Mucosa of descending colon (tissue), 3 donors: ENCODE measurements around the gene ABCC6. TPM values are rescaled to one million over a fixed set of nuclear protein-coding genes. Genes with fewer than 3 reads are reported as not detected.
"Not testable (repeated sequence)": the region's sequence is repeated elsewhere in the genome, so short reads cannot be mapped to it uniquely, and the experiment has no call there.

Experiments used
- ATAC-seq: fragments of 200-7000 bp; cut with Tn5 transposase; one replicate; pipeline ENCODE4 v1.9.1; 2020; ENCODE audit warnings: mild to moderate bottlenecking, moderate library complexity
- DNase-seq, 3 donors: peaks; one replicate each; pipeline ENCODE4 v3.0.0-alpha.2; 2020
- H3K36me3 ChIP-seq: fragments of 200-600 bp; one replicate; pipeline ENCODE4 v1.8.0; 2021; ENCODE audit warnings: low read depth, mild to moderate bottlenecking
- H3K4me1 ChIP-seq: fragments of 200-600 bp; one replicate; pipeline ENCODE4 v1.8.0; 2021; ENCODE audit warnings: low read depth, mild to moderate bottlenecking
- H3K4me3 ChIP-seq: fragments of 200-600 bp; one replicate; pipeline ENCODE4 v1.8.0; 2021; ENCODE audit warnings: mild to moderate bottlenecking
- H3K9me3 ChIP-seq: fragments of 200-600 bp; one replicate; pipeline ENCODE4 v1.8.0; 2021; ENCODE audit warnings: mild to moderate bottlenecking
- CTCF ChIP-seq: fragments of 200-600 bp; IDR thresholded peaks from one replicate; pipeline ENCODE4 v1.8.0; 2022; ENCODE audit warnings: antibody characterized with exemption, mild to moderate bottlenecking
- intact Hi-C, 2 donors: fragments of 100-400 bp; cut with DNase I in 1 of 2; cut with micrococcal nuclease in 1 of 2; formaldehyde crosslinking; loops; one replicate each; pipeline versions ENCODE4 v1.11.0 to v1.11.1; 2022; cut with DNase I, micrococcal nuclease
- total RNA-seq, 3 donors: library from RNA; stranded (reverse); fragmentation: NEBNext Ultra II Directional in 2 of 3; extraction: Animal tissue kit (Norgen Biotek cat#: 25700) in 2 of 3; gene quantifications; one replicate each; pipeline versions ENCODE4 v1.2.1 to v1.2.4, GENCODE V29; 2021 to 2023
- donor health status: DM: no; HTN: no; CAD: no; lungs with moderate emphysema.
- donor health status: DM: no; HTN: no; CAD: no.
- donor health status: DM: no; HTN: yes; CAD: no.

Gene ABCC6
- total RNA-seq, 3 donors from 2014 or later, result 12.2 to 34.3 (median 26.4) TPM

- intact Hi-C loops, H3K36me3 ChIP-seq, DNase-seq, H3K4me3 ChIP-seq, H3K9me3 ChIP-seq, H3K4me1 ChIP-seq, ATAC-seq: not testable (repeated sequence)
Observed at GRCh38 chr16:16207787-16208334, 15.4 kb downstream of the ABCC6 start.

DNA sequence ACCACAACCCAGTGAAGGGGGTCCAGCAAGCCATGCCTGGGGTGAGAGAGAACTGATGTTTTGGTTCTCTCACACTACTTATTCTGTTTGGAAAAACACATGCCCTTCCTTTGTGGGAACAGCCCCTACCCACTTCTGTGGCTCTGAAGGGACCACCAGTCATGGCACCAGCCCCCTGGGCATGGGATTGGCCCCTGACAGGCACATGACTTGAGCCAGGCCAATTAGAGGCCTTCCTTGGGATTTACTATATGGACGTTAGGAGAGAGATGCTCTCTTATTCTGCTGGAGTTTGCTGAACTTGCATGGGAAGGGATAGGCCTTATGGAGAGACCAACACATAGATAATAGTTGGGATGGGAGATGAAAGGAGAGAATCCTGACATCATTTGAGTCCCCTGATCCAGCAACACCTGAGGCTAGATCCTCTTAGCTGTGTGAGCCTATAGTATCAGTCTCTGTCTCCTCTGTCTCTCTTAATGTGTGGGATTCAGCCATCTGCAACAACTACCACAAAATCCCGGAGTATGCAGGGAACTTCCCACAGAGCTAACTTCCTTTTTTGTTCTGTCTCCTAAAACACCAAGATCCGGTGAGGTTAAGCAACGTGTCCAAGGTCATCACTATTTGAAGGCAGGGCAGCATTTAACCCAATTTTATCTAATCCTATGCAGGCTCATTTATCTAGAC is 16.1 kb downstream of the ABCC6 start:
- intact Hi-C loops, ATAC-seq, H3K4me3 ChIP-seq, H3K36me3 ChIP-seq, DNase-seq, H3K4me1 ChIP-seq, H3K9me3 ChIP-seq: not testable (repeated sequence)

- DNase-seq, H3K4me1 ChIP-seq, intact Hi-C loops, H3K9me3 ChIP-seq, ATAC-seq, H3K36me3 ChIP-seq, H3K4me3 ChIP-seq: not testable (repeated sequence)
Observed at GRCh38 chr16:16205864-16206263, 17.4 kb downstream of the ABCC6 start.

- H3K4me3 ChIP-seq, intact Hi-C loops, DNase-seq, ATAC-seq, H3K9me3 ChIP-seq, H3K4me1 ChIP-seq, H3K36me3 ChIP-seq: not testable (repeated sequence)
Observed at GRCh38 chr16:16204552-16204951, 18.7 kb downstream of the ABCC6 start.

DNA sequence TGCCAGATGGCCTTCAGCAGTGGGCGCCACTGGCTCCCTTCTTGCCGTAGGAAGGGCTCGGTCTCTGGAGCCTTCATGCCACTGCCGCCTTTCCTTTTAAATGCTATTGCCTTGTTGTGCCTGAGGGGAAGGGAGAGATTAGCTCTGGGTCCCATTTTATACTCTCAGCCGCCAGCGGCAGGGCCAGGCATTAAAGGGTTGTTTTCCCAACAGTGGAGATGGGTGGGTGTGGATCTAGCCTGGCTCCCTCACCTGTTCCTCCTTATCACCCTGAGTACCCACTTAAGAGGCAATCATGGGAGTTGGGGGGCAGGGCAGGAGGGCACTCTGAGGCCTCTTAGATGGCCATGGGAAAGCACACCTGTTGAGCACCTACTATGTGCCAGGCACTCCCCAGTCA is 19.8 kb downstream of the ABCC6 start:
- ATAC-seq, H3K4me1 ChIP-seq, H3K9me3 ChIP-seq, H3K4me3 ChIP-seq, DNase-seq, intact Hi-C loops, H3K36me3 ChIP-seq: not testable (repeated sequence)

- H3K36me3 ChIP-seq, H3K4me3 ChIP-seq, H3K4me1 ChIP-seq, intact Hi-C loops, H3K9me3 ChIP-seq: not testable (repeated sequence)
- DNase-seq, result peak in 2 of 3 donors; percentile 41 to 81
- ATAC-seq, result peak; percentile 79
Observed at GRCh38 chr16:16202400-16203143, 20.7 kb downstream of the ABCC6 start.

DNA sequence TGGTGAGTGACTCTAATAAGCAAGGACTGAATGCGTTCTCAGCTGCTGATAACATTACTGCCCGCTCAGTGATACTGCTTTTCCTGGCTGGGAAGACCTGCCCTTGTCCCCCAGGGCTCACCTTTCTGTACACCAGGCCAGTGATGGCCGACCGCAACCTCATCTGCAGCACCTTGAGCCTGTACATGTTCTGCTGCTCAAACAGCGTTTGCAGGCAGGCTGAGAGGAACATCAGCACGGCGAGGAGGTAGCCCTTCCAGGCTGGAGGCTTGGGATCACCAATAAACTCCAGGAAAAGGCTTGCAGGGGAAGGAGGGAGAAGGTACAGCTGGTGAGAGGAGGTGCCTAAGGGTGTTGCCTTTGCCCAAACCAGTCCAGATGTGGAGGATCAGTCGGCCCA is 21.4 kb downstream of the ABCC6 start:
- ATAC-seq, DNase-seq, intact Hi-C loops: not testable (repeated sequence)

DNA sequence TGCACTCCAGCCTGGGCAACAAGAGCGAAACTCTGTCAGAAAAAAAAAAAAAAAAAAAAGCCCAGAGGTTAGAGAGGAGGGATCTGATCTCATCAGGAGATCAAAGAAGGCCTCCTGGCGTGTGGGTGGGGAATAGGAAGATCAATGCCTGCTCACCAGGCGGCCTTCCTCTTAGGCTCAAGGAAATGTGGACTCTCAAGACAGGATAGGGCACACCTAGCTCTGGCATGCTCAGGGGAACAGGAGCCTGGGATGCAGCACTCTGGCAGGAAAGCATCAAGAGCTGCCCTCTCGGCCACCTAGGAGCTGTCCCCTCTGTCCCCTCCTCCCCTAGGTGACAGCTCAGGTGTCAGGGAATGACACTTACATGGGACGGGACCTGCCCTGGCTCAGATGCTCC is 22.9 kb downstream of the ABCC6 start:
- intact Hi-C loops, DNase-seq, H3K36me3 ChIP-seq, H3K9me3 ChIP-seq, H3K4me1 ChIP-seq, ATAC-seq, H3K4me3 ChIP-seq: not testable (repeated sequence)

More for the DNA sequence above, 21.4 kb downstream of the ABCC6 start:
- H3K4me3 ChIP-seq, H3K4me1 ChIP-seq, H3K9me3 ChIP-seq, H3K36me3 ChIP-seq: not testable (repeated sequence)

DNA sequence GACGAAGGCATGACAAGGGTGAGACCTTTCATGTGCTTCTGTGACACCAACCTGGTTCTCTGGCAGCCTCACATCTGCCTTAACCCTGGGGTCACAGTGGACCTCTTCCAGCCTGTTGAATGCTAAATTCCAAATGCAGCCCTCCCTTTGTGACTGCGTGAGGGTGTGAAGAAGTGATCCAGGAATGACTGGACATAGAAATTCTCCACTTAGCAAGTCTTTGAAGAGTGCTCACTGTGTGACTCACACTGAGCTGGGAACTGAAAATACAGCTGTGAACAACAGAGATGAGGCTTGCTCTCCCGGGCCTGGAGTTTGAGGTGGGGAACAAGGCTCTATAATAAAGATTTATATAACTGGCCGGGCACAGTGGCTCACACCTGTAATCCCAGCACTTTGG is 23.9 kb downstream of the ABCC6 start:
- H3K4me3 ChIP-seq, intact Hi-C loops, H3K9me3 ChIP-seq, ATAC-seq, DNase-seq, H3K36me3 ChIP-seq, H3K4me1 ChIP-seq: not testable (repeated sequence)

GRCh38 chr16:16197966-16198365 is 25.3 kb downstream of the ABCC6 start:
- intact Hi-C loops, result no loop called here
- no peaks in the 10 kb centered on the region for H3K9me3 ChIP-seq
- DNase-seq (no peak), ATAC-seq (no peak)
- H3K4me1 ChIP-seq, result no peaks in the 10 kb centered on the region
- no peak overlapping the region for H3K4me3 ChIP-seq
- no peaks in the 10 kb centered on the region for H3K36me3 ChIP-seq
- TF ChIP-seq CTCF, result no peak
